A172 (cell line): Measurements from ENCODE around the gene HPRT1. TPM values are rescaled to one million over a fixed set of nuclear protein-coding genes. Genes with fewer than 3 reads are reported as not detected.
A peak's percentile ranks its signal among the peaks of the same experiment; 100 is the strongest.
"Not testable (repeated sequence)": the region's sequence is repeated elsewhere in the genome, so short reads cannot be mapped to it uniquely, and the experiment has no call there.

ENCODE experiments used
- DNase-seq: peaks from one replicate; pipeline ENCODE4 v3.0.0-alpha.2; 2015; ENCODE audit warnings: low spot score
- total RNA-seq: library from RNA; depleted of rRNA; stranded (reverse); fragments of >200 nt; shearing (Covaris generic); gene quantifications from 2 replicates; pipeline ENCODE4 v1.2.3, GENCODE V29; 2014; rRNA removed

The HPRT1 gene, protein sequence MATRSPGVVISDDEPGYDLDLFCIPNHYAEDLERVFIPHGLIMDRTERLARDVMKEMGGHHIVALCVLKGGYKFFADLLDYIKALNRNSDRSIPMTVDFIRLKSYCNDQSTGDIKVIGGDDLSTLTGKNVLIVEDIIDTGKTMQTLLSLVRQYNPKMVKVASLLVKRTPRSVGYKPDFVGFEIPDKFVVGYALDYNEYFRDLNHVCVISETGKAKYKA
- 9.2 and 11.8 TPM in 2 replicates for total RNA-seq

DNA sequence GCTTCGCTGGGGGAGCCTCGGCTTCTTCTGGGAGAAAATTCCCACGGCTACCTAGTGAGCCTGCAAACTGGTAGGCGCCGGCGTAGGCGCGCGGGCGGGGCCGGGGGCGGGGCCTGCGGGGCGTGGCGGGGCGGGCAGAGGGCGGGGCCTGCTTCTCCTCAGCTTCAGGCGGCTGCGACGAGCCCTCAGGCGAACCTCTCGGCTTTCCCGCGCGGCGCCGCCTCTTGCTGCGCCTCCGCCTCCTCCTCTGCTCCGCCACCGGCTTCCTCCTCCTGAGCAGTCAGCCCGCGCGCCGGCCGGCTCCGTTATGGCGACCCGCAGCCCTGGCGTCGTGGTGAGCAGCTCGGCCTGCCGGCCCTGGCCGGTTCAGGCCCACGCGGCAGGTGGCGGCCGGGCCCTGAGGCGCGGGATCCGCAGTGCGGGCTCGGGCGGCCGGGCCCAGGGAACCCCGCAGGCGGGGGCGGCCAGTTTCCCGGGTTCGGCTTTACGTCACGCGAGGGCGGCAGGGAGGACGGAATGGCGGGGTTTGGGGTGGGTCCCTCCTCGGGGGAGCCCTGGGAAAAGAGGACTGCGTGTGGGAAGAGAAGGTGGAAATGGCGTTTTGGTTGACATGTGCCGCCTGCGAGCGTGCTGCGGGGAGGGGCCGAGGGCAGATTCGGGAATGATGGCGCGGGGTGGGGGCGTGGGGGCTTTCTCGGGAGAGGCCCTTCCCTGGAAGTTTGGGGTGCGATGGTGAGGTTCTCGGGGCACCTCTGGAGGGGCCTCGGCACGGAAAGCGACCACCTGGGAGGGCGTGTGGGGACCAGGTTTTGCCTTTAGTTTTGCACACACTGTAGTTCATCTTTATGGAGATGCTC lies at the start of gene HPRT1:
TSS of gene HPRT1 (plus strand) at position 161 of the 857 bp plus-strand sequence. CDS start at position 308, 147 bp downstream.
- peak; percentile 29 for DNase-seq

DNA sequence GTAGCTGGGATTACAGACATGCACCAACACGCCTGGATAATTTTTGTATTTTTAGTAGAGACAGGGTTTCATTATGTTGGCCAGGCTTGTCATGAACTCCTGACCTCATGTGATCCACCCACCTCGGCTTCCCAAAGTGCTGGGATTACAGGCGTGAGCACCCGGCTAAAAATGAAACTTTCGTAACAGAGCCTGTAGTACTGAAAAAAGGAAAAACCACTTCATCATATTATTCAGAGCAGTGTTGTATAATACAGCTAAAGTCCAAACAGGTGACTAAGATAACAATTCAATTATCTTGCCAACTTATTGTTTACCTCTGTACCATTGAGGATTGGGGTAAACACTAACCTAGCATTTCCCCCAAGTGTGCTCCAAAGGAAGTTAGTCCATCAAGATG lies 43.9 kb upstream of the HPRT1 start:
- DNase-seq, result no peak

DNA sequence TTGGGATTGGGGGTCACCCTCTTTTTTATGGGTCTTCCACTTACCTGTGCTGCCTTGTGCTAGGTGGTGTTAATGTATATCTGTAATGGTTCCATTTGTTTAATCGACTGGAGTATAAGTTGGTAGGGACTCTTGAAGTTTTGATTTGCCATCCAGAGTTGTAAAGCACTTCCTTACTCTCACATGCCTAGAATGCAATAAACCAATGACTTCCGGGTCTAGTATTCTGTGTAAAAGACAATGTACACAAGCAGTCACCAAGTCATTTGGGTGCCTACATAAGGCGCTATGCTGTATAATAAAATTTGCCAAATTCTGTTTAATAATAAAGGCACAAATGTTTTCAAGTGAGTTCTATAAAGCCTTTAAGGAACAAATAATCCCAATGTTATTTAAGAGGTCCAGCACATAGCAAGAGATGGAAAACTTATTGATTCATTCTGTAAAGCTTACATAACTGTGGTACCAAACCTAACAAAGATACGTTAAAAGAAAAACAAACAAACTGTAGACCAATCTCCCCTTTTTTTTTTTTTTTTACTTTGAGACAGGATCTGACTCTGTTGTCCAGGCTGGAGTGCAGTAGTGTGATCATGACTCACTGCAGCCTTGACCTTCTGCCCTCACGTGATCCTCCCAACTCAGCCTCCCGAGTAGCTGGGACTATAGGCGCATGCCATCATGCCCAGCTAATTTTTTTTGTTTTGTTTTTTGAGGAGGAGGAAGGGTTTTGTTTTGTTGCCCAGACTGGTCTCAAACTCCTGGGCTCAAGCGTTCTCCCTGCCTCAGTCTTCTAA lies 41.5 kb upstream of the HPRT1 start:
- DNase-seq, result peak; percentile 14

DNA sequence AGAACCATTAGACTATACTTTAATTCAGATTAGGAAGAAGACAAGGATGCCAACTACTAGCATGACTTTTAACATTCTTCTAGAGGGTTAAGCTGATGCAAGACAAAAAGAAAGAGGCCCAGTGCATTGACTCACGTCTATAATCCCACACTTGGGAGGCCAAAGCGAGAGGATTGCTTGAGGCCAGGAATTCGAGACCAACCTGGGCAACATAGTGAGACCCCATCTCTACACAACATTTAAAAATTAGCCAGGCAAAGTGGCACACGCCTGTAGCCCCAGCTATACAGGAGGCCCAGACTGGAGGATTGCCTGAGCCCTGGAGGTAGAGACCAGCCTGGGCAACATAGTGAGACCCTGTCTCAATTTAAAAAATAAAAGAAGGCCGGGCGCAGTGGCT lies 40.2 kb upstream of the HPRT1 start:
- no peak for DNase-seq

DNA sequence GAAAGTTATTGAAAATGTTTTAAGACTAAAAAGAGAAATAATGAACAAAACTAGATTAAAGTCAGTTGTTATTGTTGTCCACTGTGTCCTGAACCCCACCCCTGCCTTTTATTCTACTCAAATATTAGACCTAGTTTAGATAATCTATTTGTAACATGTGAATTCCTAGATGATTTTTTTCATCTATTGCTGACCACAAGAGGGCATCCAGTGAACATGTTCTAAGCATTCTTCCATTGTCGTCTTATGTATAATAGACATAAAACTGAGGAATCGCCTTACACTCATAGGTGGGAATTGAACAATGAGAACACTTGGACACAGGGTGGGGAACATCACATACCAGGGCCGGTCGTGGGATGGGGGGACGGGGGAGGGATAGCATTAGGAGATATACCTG lies 36.4 kb upstream of the HPRT1 start:
- no peak for DNase-seq

DNA sequence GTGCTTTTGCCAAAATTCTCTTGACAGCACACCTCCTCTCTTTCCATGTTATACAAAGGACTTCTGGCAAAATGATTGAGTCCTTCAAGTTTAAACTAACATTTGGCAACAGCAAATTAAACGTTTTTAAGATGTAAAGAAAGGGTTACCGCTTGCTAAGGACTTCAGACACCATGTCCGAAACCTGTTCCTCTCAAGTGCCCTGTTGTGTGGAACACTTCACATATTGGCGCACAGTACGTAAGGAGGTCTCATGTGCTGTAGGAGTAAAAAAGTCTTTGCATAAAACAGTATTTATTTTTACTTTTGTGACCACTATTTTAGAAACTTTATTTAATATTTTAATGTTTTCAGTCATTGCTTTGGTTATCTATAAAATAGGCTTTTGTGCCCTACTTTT lies 33.7 kb upstream of the HPRT1 start:
- DNase-seq, result no peak

DNA sequence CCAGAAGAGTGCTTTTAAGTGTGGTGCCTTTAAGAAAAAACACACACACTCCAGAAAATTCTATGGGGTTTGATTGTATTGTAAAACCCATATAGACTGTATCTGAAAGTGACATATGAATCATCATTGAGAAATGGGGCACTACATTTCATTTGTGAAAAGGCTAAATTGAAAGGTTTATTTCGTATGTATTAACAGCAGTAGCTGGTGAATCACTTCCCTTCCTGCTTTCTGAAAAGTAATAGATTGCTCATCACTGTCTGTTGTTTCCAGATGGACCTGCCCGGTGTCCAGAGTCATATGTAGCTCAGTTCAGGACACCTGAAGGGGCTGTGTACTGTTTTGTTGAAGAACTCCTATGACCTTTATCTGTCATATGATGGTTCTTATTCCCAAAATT lies 28.1 kb upstream of the HPRT1 start:
- DNase-seq, result peak; percentile 16

DNA sequence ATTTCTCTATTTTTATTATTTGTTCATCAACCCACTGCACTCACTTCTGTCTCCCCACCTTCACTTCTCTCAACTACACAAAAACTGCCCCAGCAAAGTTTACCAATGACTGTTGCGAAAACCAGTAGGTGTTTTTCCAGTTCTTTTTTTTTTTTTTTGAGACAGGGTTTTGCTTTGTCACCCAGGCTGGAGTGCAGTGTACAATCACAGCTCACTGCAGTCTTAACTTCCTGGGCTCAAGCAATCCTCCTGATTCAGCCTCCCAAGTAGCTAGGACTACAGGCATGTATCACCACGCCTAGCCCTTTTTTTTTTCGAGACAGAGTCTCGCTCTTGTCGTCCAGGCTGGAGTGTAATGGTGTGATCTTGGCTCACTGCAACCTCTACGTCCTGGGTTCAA lies 24.1 kb upstream of the HPRT1 start:
- DNase-seq, result no peak

DNA sequence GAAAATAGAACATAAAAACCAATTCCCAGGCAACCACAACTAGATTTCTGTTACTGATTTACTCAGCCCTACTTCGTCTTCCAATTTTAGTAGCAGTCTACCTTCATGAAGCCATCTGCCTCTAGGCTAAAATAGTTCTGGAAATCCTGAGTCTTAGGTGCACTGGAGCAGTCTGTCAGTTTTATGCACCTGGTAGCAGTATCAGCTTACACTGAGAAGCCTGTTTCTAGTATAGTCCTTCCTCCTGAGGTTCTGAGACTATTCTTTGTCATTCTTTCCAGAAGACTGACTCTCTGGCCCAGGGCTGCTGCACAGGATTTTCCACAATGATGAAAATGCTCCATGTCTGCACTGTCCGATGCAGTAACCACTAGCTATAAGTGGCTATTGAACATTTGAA lies 16.9 kb upstream of the HPRT1 start:
- DNase-seq, result no peak

DNA sequence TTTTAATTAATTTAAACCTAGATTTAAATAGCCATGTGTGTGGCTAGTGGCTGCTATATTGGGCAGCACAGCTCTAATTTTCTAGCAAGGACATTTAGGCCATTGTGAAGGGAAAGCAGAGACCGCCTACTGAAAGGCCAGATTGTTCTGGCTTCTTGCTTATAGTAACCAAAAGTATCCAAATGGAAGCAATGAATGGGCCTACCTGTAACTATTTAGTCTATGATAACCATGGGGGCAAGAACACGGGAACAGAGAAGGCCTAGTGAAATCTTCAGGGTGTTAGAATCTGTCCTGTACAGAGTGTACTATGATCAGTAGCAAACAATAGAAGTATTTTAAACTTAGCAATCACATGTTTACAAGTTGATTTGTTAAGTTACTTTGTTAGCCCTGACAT lies 16.5 kb upstream of the HPRT1 start:
- no peak for DNase-seq

DNA sequence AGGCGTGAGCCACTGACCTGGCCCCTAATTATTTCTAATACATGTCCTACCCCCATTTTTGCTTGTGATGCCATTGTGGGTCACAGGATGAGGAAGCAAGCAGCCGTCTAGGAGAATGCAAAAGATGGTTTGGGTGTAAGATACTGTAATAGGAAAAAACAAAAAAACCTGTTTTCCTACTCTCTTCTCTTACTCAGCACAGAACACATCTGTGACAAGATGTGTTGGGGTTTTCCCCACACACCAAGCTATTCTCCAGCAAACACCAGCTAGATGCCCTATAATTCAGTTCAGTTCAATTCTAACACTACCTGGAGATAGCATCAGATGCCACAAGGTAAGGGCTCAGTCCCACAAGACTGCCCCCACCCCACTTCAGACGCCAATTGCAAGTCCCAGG lies 15.3 kb upstream of the HPRT1 start:
- no peak for DNase-seq

DNA sequence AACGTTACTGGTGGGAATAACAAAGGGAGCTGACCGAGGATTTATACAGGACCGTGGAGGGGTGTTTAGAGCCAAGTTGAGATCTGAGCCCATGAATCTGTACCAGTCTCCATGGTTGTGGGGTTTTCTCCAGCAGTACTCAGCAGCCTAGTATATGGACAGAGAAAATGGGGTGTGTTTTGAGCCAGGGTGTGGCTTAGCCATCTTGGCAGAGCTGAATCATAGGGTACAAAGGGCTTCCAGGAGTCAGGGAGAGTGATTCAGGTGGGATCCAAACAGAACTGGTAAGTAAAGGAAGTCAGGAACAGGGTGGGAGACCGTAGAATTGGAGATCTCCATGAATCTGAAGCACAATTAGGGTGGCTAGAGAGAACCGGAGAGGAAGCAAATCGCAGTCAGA lies 7.4 kb upstream of the HPRT1 start:
- DNase-seq, result no peak

DNA sequence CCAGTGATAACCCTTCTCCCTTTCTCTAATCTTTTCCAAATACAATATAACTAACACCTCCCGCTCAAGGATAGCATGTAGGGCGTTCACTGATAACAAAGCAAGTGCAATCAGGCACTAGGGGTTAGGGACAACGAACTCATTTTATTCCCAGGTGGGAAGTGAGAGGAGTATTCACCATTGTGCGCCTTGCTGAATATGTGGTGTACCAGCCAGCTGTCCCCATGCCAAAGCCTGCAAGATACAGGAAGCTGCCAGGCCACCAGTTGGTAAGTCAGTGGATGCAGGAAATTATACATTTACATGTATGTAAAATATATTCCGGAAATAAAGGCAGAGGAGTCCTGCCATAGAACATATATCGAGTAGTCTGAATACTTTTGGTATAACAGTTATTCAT lies 6.3 kb upstream of the HPRT1 start:
- DNase-seq, result no peak

DNA sequence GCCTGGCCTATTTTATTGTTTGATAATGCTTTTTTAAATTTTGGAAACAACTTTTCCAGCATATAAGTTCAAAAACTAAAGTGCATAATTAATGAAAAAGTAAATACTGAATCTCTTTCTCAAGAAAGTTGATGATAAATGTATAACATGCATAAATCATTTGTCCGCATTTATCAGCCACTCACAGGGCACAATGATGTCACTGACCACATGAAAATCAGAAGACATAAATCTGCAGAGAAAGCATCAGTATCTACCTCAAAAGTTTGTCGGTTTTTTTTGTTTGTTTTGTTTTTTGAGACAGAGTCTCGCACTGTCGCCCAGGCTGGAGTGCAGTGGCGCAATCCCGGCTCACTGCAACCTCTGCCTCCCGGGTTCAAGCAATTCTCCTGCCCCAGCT lies 5.5 kb upstream of the HPRT1 start:
- no peak for DNase-seq

DNA sequence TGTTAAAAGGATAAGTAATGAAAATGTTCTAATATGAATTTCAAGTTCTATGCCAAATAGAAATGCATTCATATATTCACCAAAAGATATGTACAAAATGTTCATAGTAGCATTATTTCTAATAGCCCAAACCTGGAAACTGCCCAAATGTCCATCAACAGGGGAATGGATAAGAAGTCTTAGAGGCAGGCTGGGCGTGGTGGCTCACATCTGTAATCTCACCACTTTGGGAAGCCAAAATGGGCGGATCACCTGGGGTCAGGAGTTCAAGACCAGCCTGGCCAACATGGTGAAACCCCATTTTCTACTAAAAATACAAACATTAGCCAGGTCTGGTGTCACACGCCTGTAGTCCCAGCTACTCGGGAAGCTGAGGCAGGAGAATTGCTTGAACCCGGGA lies 2.3 kb upstream of the HPRT1 start:
- no peak for DNase-seq

DNA sequence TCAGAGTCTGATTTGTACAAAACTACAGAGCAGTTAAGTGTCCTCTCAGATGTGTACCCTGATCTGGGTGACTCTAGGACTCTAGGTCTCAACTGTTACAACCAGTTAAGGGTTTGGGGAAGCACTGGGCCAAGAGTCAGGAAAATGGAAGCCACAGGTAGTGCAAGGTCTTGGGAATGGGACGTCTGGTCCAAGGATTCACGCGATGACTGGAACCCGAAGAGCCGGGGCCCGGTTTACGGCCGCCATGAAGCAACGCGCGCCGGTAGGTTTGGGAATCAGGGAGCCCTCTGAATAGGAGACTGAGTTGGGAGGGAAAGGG lies 321 bp upstream of the HPRT1 start:
- no peak for DNase-seq

DNA sequence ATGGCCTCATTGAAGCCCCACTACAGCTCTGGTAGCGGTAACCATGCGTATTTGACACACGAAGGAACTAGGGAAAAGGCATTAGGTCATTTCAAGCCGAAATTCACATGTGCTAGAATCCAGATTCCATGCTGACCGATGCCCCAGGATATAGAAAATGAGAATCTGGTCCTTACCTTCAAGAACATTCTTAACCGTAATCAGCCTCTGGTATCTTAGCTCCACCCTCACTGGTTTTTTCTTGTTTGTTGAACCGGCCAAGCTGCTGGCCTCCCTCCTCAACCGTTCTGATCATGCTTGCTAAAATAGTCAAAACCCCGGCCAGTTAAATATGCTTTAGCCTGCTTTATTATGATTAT lies 876 bp downstream of the HPRT1 start:
- no peak for DNase-seq

DNA sequence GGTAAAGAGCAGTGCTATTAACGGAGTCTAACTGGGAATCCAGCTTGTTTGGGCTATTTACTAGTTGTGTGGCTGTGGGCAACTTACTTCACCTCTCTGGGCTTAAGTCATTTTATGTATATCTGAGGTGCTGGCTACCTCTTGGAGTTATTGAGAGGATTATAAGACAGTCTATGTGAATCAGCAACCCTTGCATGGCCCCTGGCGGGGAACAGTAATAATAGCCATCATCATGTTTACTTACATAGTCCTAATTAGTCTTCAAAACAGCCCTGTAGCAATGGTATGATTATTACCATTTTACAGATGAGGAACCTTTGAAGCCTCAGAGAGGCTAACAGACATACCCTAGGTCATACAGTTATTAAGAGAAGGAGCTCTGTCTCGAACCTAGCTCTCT lies 1.5 kb downstream of the HPRT1 start:
- DNase-seq, result no peak

DNA sequence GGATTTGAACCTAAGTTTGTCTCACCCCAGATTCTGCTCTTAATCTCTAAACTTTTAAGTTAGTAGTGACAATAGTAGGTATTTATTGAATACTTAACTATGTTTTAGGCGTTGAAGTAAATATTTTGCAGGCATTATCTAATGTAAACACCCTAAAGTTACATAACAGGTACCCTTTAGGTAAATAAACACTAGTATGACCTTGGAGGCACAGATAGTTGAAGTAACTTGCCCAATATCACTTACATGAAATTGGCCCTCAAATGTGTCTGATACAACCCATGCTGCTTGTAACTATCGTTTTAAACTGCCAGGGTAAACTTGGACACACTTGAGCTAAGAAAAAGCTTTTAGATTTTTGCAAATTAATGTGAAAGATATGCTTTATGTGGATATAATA lies 3.0 kb downstream of the HPRT1 start:
- DNase-seq, result no peak

DNA sequence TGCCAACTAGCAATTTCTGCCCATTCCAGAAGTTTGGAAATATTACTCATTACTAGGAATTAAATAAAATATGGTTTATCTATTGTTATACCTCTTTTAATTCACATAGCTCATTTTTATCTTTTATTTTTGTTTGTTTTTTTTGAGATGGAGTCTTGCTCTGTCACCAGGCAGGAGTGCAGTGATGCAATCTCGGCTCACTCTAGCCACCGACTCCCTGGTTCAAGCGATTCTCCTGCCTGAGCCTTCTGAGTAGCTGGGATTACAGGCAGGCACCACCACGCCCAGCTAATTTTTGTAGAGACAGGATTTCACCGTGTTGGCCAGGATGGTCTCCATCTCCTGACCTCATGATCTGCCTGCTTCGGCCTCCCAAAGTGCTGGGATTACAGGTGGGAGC lies 4.5 kb downstream of the HPRT1 start:
- DNase-seq, result not testable (repeated sequence)

DNA sequence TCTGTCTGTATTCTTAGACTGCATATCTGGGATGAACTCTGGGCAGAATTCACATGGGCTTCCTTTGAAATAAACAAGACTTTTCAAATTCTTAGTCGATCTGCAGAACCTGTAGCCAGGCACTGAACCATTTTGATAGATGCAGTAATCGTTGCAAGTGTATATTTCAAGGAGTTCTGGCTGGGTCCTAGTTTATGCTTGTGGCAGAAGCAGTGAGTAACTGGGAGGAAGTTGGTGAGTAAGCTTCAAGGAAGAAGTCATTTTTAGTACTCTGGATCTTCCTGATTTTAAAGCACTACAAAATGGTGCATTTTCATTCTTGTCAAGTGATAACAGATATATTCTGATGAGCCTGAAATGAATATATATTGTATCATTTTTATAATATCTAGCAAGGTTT lies 9.5 kb downstream of the HPRT1 start:
- DNase-seq, result no peak

DNA sequence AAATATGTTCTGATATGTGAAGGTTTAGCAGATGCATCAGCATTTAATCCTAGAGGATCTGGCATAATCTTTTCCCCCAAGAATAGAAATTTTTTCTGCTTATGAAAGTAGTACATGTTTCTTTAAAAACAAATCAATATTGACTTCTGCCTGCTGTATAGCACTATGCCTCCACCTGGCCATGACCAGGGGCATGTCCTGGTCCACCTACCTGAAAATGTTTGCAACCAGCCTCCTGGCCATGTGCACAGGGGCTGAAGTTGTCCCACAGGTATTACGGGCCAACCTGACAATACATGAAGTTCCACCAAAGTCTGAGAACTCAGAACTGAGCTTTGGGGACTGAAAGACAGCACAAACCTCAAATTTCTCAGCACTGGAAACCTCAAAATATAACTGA lies 10.0 kb downstream of the HPRT1 start:
- DNase-seq, result no peak

DNA sequence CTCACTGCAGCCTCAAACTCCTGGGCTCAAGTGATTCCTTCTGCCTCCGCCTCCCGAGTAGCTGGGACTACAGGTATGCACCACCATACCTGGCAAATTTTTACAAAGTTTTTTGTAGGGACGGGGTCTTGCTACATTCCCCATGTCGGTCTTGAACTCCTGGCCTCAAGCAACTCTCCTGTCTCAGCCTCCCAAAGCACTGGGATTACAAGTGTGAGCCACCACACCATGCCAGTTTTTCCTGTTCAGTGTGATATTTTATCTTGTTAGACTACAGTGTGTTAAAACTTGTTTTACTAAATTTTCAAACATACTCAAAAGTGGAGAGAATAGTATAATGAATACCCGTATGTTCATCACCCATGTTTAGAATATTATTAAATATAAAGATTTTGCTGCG lies 12.1 kb downstream of the HPRT1 start:
- no peak for DNase-seq
